HepG2 (cell line): ENCODE measurements around the gene CGREF1. TPM values are rescaled to one million over a fixed set of nuclear protein-coding genes. Genes with fewer than 3 reads are reported as not detected.
A peak's percentile ranks its signal among the peaks of the same experiment; 100 is the strongest.

ENCODE experiments used
- MAFG ChIP-seq: sonication (generic); formaldehyde crosslinking; IDR thresholded peaks from 2 replicates; pipeline ENCODE4 v1.5.1; 2020; ENCODE audit warnings: mild to moderate bottlenecking, missing genetic modification reagents
- NR2C2 ChIP-seq: sonication (generic); formaldehyde crosslinking; IDR thresholded peaks from 2 replicates; pipeline ENCODE4 v1.4.0; 2020; ENCODE audit warnings: missing genetic modification reagents, mild to moderate bottlenecking, moderate library complexity, borderline replicate concordance
- ZBTB38 ChIP-seq: sonication (generic); formaldehyde crosslinking; IDR thresholded peaks from 2 replicates; pipeline ENCODE4 v1.5.1; 2020; ENCODE audit warnings: mild to moderate bottlenecking, missing genetic modification reagents
- ZIK1 ChIP-seq: sonication (generic); formaldehyde crosslinking; IDR thresholded peaks from 2 replicates; pipeline ENCODE4 v1.5.0; 2020; ENCODE audit warnings: mild to moderate bottlenecking, low read depth, missing genetic modification reagents, borderline replicate concordance
- ZNF251 ChIP-seq: sonication (generic); formaldehyde crosslinking; IDR thresholded peaks from 2 replicates; pipeline ENCODE4 v1.9.0; 2021; ENCODE audit warnings: mild to moderate bottlenecking, missing genetic modification reagents
- ZNF468 ChIP-seq: sonication (generic); formaldehyde crosslinking; IDR thresholded peaks from 2 replicates; pipeline ENCODE4 v1.8.0; 2022; ENCODE audit warnings: mild to moderate bottlenecking, moderate library complexity, missing genetic modification reagents
- polyA plus RNA-seq, 8 experiments: library from polyadenylated mRNA; depleted of rRNA in 3 of 8; stranded (reverse) in 7 of 8; unstranded in 1 of 8; fragments of >200 nt; fragmentation: Illumina TruSeq in 4 of 8; extraction: Trizol in 4 of 8; gene quantifications; 2 replicates each; pipeline versions ENCODE4 v1.2.1 to v1.2.3, GENCODE V29; 2011 to 2016; ENCODE audit warnings: low read depth in 4 of 8, missing spikeins in 1 of 8, mixed read lengths in 1 of 8; ENCODE audit not compliant: insufficient read depth in 1 of 8
- total RNA-seq, 5 experiments: library from RNA; depleted of rRNA; stranded (reverse); fragments of >200 nt; fragmentation: Illumina TruSeq; extraction: Trizol; gene quantifications; 2 replicates each; pipeline ENCODE4 v1.2.3, GENCODE V29; 2016; ENCODE audit warnings: low read depth in 1 of 5
- TF ChIP-seq, protein P1 (sequence below): sonication (generic); formaldehyde crosslinking; IDR thresholded peaks from 2 replicates; pipeline ENCODE4 v1.4.0; 2020; ENCODE audit warnings: mild to moderate bottlenecking, missing genetic modification reagents, borderline replicate concordance
- TF ChIP-seq, protein P2 (sequence below): IDR thresholded peaks from 2 replicates; pipeline ENCODE4 v1.6.1; 2016; ENCODE audit warnings: control low read depth
- TF ChIP-seq, protein P3 (sequence below): sonication (generic); formaldehyde crosslinking; IDR thresholded peaks from 2 replicates; pipeline ENCODE4 v1.4.0; 2020; ENCODE audit warnings: missing genetic modification reagents
- TF ChIP-seq, protein P4 (sequence below): sonication (generic); formaldehyde crosslinking; IDR thresholded peaks from one replicate; pipeline ENCODE4 v1.5.1; 2020; ENCODE audit warnings: mild to moderate bottlenecking, missing genetic modification reagents; ENCODE audit errors: not compliant biosample characterization

The CGREF1 gene
- total and polyA plus RNA-seq, 2 of the 13 experiments (the other 11 are each of a cell fraction or from before 2014, with no cell fraction given) = 13.9 to 23.4 TPM

DNA sequence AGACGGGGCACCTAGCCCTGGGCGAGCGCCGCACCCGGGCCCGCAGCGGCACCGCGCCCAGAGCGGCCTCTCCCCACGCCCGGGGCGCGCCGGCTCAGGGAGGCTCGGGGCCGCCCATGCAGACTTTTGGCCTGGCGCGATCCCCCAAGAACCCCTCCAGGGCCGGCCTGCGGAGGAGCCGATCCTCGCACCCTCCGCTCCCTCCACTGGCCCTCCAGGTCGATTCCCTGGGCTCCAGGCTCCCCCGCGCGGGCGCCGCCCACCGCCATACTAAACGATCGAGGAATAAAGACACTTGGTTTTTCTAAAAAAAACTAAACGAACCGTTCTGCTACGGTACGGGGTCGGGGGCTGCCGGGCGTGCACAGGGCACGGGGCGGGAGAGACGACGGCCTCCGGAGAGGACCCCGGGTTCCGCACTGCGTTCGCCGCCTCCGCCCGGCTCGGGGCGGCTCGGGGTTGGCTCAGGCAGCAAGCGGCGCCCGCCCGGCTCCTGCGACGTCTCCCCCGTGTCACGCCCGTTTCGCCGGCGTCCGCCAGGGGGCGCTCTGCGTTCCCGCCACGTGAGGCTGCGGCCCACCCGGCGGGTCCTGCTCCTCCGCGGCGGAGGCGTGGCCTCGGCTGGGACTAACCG is 32.7 kb downstream of the CGREF1 start (continued):
- TF ChIP-seq ZIK1 = peak; percentile 31; the same call in 1 of the 2 replicates
- TF ChIP-seq ZNF468 (CRISPR knock-in tag) = peak; percentile 83; the same call in 1 of the 2 replicates
- TF ChIP-seq MAFG (CRISPR knock-in tag) = peak; percentile 60; the same call in 1 of the 2 replicates
- TF ChIP-seq, protein P1, sequence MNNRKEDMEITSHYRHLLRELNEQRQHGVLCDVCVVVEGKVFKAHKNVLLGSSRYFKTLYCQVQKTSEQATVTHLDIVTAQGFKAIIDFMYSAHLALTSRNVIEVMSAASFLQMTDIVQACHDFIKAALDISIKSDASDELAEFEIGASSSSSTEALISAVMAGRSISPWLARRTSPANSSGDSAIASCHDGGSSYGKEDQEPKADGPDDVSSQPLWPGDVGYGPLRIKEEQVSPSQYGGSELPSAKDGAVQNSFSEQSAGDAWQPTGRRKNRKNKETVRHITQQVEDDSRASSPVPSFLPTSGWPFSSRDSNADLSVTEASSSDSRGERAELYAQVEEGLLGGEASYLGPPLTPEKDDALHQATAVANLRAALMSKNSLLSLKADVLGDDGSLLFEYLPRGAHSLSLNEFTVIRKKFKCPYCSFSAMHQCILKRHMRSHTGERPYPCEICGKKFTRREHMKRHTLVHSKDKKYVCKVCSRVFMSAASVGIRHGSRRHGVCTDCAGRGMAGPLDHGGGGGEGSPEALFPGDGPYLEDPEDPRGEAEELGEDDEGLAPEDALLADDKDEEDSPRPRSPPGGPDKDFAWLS (CRISPR knock-in tag) = no peak; the same call in 1 of the 2 replicates
- peak; percentile 56; the same call in 1 of the 2 replicates for TF ChIP-seq NR2C2 (CRISPR knock-in tag)
- TF ChIP-seq ZNF251 (CRISPR knock-in tag) = 0 out of 2 replicates have a peak, but pooled peaks have one; percentile 38
- TF ChIP-seq ZBTB38 (CRISPR knock-in tag) = peak; percentile 89
- TF ChIP-seq, protein P2, sequence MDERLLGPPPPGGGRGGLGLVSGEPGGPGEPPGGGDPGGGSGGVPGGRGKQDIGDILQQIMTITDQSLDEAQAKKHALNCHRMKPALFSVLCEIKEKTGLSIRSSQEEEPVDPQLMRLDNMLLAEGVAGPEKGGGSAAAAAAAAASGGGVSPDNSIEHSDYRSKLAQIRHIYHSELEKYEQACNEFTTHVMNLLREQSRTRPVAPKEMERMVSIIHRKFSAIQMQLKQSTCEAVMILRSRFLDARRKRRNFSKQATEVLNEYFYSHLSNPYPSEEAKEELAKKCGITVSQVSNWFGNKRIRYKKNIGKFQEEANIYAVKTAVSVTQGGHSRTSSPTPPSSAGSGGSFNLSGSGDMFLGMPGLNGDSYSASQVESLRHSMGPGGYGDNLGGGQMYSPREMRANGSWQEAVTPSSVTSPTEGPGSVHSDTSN (CRISPR knock-in tag) = no peak; the same call in 1 of the 2 replicates
- TF ChIP-seq, protein P3, sequence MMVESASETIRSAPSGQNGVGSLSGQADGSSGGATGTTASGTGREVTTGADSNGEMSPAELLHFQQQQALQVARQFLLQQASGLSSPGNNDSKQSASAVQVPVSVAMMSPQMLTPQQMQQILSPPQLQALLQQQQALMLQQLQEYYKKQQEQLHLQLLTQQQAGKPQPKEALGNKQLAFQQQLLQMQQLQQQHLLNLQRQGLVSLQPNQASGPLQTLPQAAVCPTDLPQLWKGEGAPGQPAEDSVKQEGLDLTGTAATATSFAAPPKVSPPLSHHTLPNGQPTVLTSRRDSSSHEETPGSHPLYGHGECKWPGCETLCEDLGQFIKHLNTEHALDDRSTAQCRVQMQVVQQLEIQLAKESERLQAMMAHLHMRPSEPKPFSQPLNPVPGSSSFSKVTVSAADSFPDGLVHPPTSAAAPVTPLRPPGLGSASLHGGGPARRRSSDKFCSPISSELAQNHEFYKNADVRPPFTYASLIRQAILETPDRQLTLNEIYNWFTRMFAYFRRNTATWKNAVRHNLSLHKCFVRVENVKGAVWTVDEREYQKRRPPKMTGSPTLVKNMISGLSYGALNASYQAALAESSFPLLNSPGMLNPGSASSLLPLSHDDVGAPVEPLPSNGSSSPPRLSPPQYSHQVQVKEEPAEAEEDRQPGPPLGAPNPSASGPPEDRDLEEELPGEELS = peak; percentile 46; the same call in 1 of the 2 replicates
- TF ChIP-seq, protein P4, sequence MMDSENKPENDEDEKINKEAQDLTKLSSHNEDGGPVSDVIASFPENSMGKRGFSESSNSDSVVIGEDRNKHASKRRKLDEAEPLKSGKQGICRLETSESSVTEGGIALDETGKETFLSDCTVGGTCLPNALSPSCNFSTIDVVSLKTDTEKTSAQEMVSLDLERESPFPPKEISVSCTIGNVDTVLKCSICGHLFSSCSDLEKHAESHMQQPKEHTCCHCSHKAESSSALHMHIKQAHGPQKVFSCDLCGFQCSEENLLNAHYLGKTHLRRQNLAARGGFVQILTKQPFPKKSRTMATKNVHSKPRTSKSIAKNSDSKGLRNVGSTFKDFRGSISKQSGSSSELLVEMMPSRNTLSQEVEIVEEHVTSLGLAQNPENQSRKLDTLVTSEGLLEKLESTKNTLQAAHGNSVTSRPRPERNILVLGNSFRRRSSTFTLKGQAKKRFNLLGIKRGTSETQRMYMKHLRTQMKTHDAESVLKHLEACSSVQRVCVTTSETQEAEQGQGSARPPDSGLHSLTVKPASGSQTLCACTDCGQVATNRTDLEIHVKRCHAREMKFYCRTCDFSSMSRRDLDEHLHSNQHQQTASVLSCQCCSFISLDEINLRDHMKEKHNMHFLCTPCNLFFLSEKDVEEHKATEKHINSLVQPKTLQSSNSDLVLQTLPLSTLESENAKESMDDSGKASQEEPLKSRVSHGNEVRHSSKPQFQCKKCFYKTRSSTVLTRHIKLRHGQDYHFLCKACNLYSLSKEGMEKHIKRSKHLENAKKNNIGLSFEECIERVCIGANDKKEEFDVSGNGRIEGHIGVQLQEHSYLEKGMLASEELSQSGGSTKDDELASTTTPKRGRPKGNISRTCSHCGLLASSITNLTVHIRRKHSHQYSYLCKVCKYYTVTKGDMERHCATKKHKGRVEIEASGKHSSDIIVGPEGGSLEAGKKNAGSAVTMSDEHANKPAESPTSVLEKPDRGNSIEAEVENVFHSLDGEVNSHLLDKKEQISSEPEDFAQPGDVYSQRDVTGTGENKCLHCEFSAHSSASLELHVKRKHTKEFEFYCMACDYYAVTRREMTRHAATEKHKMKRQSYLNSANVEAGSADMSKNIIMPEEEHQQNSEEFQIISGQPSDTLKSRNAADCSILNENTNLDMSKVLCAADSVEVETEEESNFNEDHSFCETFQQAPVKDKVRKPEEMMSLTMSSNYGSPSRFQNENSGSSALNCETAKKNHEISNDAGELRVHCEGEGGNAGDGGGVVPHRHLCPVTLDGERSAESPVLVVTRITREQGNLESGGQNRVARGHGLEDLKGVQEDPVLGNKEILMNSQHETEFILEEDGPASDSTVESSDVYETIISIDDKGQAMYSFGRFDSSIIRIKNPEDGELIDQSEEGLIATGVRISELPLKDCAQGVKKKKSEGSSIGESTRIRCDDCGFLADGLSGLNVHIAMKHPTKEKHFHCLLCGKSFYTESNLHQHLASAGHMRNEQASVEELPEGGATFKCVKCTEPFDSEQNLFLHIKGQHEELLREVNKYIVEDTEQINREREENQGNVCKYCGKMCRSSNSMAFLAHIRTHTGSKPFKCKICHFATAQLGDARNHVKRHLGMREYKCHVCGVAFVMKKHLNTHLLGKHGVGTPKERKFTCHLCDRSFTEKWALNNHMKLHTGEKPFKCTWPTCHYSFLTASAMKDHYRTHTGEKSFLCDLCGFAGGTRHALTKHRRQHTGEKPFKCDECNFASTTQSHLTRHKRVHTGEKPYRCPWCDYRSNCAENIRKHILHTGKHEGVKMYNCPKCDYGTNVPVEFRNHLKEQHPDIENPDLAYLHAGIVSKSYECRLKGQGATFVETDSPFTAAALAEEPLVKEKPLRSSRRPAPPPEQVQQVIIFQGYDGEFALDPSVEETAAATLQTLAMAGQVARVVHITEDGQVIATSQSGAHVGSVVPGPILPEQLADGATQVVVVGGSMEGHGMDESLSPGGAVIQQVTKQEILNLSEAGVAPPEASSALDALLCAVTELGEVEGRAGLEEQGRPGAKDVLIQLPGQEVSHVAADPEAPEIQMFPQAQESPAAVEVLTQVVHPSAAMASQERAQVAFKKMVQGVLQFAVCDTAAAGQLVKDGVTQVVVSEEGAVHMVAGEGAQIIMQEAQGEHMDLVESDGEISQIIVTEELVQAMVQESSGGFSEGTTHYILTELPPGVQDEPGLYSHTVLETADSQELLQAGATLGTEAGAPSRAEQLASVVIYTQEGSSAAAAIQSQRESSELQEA = no peak
